ENCODE data around the gene UBXN6.

UBXN6 gene

DNA sequence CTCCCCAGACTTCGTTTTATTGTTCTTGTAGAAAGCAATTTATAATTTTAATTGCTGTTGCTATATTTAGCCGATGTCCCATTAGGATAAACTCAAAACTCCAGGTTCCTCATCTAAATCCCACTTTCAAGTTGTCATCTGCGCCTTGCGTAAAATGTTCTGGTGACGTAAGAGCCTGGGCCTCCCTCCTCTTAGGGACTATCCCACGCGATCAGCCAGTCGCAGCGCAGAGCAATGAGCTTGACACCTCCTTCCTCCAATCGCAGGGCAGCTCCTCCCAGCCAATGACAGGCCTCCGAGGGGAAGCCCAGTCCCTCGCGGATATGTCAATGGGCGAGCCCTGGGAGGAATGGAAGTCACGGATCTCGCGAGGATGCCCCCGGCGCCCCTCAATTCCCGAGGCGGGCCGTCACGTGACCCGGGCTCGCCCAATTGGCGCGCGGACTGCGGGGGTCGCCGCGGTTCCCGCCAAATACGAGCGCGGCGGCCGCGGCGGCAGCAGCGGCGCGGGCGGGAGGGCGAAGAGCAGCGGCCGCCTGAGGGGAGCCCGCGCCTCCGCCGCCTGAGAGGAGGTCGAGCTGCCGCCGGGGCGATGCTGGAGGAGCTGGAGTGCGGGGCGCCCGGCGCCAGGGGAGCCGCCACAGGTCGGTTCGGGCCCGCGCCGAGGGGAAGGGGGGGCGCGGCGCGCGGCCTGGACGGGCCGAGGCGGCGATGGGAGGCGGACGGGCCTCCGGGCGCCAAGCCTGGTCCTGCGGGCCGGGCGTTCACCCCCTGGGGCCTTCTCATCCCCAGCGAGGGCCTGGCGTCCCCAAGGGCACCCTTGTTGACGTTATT is 55.2 kb downstream of the UBXN6 start, which contains the start of gene CHAF1A:
Gene CHAF1A (plus strand): TSS at position 470 of the 834 bp plus-strand sequence. CDS start 123 bp downstream, at position 593.
- DNase-seq: no peak

DNA sequence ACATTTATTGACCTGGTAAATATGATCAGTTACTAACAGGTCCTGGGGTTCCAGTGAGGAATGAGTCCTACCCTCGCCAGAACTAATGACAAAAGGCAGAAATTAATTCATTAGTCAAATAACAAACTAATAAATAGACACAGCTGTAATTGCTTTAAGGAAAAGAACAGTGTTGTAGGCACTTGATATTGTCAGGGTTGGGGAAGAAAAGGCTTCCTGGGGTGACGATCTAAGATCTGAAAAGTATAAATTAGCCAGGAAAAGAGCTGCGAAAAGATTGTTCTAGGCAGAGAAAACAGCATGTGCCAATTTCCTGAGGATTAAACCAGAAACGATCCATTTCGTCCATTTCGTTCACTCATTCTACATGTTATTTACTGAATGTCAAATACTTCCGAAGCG is 55.8 kb downstream of the UBXN6 start:
- no peak for DNase-seq

DNA sequence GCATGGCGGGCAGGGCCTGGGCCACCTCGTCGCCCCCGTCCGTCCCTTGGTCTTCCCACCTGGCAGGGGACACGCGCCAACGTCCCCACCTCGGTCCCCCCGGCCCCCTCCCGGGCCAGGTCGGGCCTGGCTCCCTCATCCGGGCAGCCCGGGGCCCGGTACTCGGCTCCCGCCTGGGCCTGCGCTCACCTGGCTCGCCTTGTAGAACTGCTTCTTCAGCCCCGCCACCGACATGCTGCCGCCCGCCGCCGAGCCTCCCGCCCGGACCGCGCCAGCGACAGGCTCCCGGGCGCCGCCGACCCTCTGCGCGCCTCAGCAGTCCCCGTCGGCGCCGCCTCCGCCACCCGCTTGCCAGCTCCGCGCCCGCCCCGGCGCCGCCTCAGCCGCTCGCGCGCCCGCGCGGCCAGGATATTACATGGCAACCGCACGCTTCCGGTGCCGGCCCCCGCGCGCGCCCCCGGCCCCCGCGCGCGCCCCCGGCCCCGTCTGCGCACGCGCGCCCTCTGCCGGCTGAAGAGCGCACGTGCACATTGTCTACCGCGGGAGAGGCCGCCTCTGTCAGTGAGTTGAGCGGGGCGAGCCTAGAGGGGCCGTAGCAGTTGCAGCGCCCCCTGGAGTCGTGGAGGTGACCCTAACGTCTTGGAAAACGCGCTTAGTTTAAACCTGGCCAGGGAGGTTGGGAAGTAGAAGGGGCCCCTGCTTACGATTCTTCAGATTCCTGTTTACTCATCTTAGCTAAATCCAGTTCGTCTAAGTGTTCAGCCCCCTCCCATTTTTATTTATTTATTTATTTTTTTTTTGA is 57.3 kb downstream of the UBXN6 start, which contains the start of gene SH3GL1:
Gene SH3GL1 (minus strand): TSS at position 413 of the 802 bp plus-strand sequence. CDS start 179 bp downstream, at position 234.
- DNase-seq: no peak

GRCh38 chr19:4399812-4400134 is 57.8 kb downstream of the UBXN6 start:
- DNase-seq: no peak

DNA sequence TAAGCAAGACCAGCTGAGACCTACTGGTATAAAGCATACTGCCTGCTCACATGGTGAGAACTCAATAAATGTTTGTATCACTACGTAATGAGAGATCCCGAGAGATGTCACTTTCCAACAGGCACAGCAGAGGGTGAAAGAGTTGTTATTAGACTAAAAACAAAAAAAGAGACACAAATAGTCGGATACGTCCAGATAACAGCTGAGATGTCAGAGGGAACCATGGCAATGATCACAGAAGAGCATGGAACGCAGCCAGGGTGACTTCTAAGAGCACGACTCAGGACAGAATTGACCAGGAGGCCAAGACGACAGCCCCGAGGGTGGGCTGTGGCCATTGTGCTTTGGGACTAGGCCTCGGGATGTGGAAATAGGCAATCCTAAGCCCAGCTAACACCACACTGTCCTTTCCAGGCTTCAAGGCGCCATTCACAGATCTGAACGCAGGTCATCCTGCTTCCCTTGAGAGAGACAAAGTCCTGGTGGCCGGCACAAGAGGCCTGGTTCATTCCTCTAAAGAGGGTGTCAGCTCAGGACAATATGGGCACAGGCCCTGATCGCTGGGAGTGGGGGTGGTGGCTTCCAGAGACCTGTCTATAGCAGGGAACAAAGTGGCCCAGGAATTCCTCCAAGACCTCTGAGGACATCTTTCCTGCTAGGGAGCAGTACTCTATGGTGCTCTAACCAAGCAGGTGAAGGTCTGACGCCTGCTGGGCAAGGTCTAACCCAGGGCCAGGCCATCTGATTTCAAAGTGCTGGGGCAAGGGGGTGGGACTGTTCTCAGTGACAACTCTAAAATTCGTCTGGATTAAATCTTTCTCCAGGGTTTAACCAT is 60.4 kb downstream of the UBXN6 start:
- DNase-seq: no peak

Measured in cortex of kidney (tissue), 1 donor.